Osteocyte (in vitro differentiated cells): ENCODE measurements around the gene BAIAP2. TPM values are rescaled to one million over a fixed set of nuclear protein-coding genes. Genes with fewer than 3 reads are reported as not detected.

Experiments
- DNase-seq: peaks from one replicate; pipeline ENCODE4 v3.0.0; 2021; ENCODE audit warnings: mixed read lengths; ENCODE audit not compliant: unreplicated experiment; ENCODE audit errors: extremely low spot score
- H3K27ac Mint-ChIP-seq: one replicate; pipeline ENCODE4 v1.8.0; 2021; ENCODE audit warnings: mild to moderate bottlenecking, mixed read lengths; ENCODE audit not compliant: unreplicated experiment
- H3K27me3 Mint-ChIP-seq: one replicate; pipeline ENCODE4 v1.8.0; 2021; ENCODE audit warnings: mixed read lengths; ENCODE audit not compliant: unreplicated experiment
- H3K36me3 Mint-ChIP-seq: one replicate; pipeline ENCODE4 v1.8.0; 2021; ENCODE audit warnings: mixed read lengths; ENCODE audit not compliant: unreplicated experiment
- H3K4me1 Mint-ChIP-seq: one replicate; pipeline ENCODE4 v1.8.0; 2021; ENCODE audit warnings: mixed read lengths; ENCODE audit not compliant: unreplicated experiment
- H3K4me3 Mint-ChIP-seq: one replicate; pipeline ENCODE4 v1.8.0; 2021; ENCODE audit warnings: mild to moderate bottlenecking, moderate library complexity, mixed read lengths; ENCODE audit not compliant: unreplicated experiment
- H3K9me3 Mint-ChIP-seq: one replicate; pipeline ENCODE4 v1.8.0; 2021; ENCODE audit warnings: mixed read lengths; ENCODE audit not compliant: unreplicated experiment
- CTCF ChIP-seq: fragments of 200-600 bp; sonication (generic); IDR thresholded peaks from 2 replicates; pipeline ENCODE4 v1.5.0; 2021; ENCODE audit warnings: antibody characterized with exemption, mild to moderate bottlenecking, moderate library complexity
- total RNA-seq: library from RNA; stranded (reverse); gene quantifications from 2 replicates; pipeline ENCODE4 v1.2.1, GENCODE V29; 2021

Gene BAIAP2
- total RNA-seq, 1 donor from 2014 or later, result 29.0 TPM

- no peak overlapping the region for H3K4me3 Mint-ChIP-seq
- peaks cover 69% of the 10 kb centered on the region for H3K4me1 Mint-ChIP-seq
- no peak overlapping the region for H3K27ac Mint-ChIP-seq
- no peak for DNase-seq
- TF ChIP-seq CTCF, result no peak
- H3K27me3 Mint-ChIP-seq, result no peaks in the 10 kb centered on the region
- peaks cover 2% of the 10 kb centered on the region for H3K36me3 Mint-ChIP-seq
- no peaks in the 10 kb centered on the region for H3K9me3 Mint-ChIP-seq
Observed at GRCh38 chr17:81037798-81038733, 3.1 kb downstream of the BAIAP2 start.

GRCh38 chr17:81039096-81039495, 4.1 kb downstream of the BAIAP2 start:
- H3K4me1 Mint-ChIP-seq, result peaks cover 68% of the 10 kb centered on the region
- TF ChIP-seq CTCF, result no peak
- no peaks in the 10 kb centered on the region for H3K27me3 Mint-ChIP-seq
- no peak overlapping the region for H3K4me3 Mint-ChIP-seq
- no peak for DNase-seq
- peaks cover 2% of the 10 kb centered on the region for H3K36me3 Mint-ChIP-seq
- H3K9me3 Mint-ChIP-seq, result no peaks in the 10 kb centered on the region
- no peak overlapping the region for H3K27ac Mint-ChIP-seq

DNA sequence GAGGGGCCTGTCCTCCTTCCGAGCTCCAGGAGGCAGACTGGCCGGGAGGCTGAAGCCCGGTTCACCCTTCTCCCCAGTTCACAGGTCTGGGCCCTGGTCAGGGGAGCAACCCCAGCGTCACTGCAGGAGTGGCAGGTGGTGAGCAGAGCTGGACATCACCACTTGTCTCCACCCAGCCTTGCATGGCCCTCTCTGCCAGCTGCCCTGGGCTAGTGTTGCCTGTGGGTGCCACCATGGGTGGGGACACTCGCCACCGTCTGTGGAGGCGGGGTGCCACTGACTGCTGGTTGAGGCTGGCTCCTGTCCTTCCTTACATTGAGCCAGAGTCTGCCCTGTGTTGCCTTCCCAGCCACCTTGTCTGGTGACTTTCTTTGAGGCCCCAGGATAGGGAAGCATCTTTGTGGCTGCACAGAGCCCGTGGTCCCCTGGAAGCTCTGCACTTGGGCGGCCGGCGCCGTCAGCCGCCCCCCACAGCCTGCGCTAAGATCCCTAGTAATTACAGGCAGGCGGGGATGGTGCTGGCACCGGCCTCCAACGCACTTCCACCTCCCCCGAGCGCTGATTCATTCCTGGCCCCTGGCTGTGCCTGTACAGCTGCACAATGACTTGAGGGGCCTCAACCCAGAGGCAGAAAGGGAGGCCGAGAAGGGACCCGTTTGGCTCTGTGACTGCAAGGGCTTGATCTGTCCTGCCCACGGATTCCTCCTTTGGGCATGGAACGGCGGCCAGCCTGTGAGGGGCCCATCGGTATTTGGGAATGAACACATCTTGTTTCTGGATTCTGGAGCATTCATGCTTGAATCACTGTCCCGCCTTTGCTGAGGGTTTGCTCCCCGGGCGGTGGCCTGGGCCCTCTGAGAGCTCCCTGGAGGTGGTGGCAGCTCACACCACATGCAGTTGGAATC, 5.2 kb downstream of the BAIAP2 start:
- no peak for DNase-seq
- TF ChIP-seq CTCF, result no peak
- Mint-ChIP-seq H3K9me3 (no peaks in the 10 kb centered on the region), H3K4me1 (peaks cover 76% of the 10 kb centered on the region), H3K36me3 (peaks cover 2% of the 10 kb centered on the region), H3K4me3 (no peak overlapping the region), H3K27me3 (no peaks in the 10 kb centered on the region), H3K27ac (peak overlapping the region; percentile 75)

GRCh38 chr17:81040791-81041337, 5.9 kb downstream of the BAIAP2 start:
- peak; percentile 48 for TF ChIP-seq CTCF
- DNase-seq, result no peak
- H3K4me1 Mint-ChIP-seq, result peaks cover 78% of the 10 kb centered on the region
- no peaks in the 10 kb centered on the region for H3K9me3 Mint-ChIP-seq
- peaks cover 2% of the 10 kb centered on the region for H3K36me3 Mint-ChIP-seq
- H3K27ac Mint-ChIP-seq, result peak overlapping the region; percentile 75
- no peaks in the 10 kb centered on the region for H3K27me3 Mint-ChIP-seq
- no peak overlapping the region for H3K4me3 Mint-ChIP-seq
